Femur (tissue), 1 donor: ENCODE data around the gene CCDC86.

ENCODE experiments used
- DNase-seq: peaks from one replicate; pipeline ENCODE4 v3.0.0-alpha.2; 2017

The CCDC86 gene

GRCh38 chr11:60831501-60832079 is 10.3 kb upstream of the CCDC86 start:
- no peak for DNase-seq

DNA sequence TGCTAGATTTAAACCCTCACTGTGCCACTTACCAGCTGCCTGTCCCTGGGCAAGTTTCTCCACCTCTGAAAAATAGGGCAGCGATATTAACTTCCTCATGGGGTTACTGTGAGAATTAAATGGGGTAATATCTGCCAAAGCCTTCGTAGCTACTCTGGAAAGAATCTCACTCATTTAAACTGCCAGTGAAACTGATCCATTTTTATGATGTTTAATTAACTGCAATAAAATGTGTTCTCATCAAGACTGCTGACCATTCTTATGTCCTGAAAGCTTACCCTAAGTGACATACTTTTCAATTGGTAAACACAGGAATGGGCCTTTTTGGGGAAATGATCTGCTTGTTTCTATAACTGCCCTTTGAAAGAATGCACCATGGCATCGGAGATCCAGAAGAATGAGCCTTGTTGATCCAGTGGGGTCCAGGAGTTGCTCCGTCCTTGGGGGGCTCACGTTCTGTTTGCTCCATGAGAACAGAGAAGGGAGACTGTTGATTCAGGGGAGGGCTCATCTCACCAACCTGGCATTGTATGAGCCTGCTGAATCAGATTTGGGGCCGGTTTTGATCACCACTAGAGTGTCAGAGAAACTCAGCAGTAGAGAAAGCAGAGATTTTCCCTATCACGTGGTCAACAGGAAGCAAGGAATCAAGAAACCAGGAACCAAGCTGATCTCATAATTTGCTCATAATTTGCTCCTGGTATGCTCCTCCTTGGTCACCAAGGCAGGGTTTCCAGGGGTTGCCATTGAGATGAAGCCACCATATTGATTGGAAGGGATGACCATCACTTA is 7.0 kb upstream of the CCDC86 start:
- no peak for DNase-seq

GRCh38 chr11:60835534-60835846 is 6.4 kb upstream of the CCDC86 start:
- DNase-seq, result no peak

GRCh38 chr11:60836866-60837515 is 4.9 kb upstream of the CCDC86 start:
- DNase-seq, result no peak

DNA sequence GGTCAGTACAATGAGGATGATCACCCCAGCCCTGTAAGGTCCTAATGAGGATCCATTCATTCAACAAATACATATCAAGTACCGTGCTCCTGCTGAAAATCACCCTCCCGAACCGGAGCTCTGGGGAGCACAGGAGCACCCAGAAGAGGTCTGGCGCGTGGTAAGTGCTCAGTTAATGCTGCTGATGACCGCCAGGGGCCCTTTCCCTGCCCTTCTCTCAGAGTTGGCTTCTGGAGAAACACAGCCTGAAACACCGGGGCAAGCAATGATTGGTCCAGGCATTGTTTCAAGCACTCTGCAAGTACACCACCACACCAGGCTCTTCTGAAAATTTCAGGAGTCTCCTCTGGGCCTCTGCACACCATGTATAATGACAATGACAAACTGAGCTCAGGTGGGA is 3.8 kb upstream of the CCDC86 start:
- no peak for DNase-seq

GRCh38 chr11:60840470-60841430 is 1.2 kb upstream of the CCDC86 start:
- DNase-seq, result peak; percentile 89

DNA sequence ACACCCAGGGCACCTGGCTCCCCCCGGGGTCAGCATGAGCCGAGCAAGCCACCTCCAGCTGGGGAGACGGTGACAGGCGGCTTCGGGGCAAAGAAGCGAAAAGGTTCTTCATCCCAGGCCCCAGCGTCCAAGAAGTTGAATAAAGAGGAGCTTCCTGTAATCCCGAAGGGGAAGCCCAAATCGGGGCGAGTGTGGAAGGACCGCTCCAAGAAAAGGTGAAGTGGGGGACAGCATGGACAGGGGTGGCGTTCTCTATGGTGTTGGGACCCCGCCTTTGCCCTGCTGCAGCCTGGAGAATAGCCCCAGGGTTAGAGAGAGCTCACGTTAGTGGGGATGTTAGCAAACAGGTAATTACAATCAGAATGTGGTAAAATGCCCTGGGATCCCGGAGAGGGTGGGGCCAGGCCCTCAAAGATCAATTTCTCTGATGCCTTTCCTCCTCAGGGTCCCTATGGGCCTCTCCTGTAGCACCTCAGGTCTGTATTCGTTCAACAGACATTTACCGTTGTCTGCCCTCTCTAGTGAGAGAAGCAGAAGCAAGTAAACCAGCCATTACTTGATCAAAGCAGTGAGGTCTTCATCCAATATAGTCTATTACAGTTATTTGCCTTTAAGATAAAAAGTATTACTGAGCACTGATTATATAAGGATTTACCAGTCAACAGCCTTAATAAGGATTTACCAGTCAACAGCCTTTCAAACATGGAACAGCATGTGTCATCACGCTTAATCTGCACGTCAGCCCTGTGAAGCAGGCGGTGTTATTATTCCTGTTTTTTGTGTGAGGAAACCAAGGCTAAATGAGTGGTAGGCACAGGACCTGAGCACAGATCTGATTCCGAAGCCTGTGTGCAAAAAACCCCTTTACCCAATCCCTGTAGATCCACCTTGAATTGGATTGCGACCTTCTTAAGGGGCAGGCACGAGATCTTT is 1.0 kb downstream of the CCDC86 start:
- DNase-seq, result no peak

DNA sequence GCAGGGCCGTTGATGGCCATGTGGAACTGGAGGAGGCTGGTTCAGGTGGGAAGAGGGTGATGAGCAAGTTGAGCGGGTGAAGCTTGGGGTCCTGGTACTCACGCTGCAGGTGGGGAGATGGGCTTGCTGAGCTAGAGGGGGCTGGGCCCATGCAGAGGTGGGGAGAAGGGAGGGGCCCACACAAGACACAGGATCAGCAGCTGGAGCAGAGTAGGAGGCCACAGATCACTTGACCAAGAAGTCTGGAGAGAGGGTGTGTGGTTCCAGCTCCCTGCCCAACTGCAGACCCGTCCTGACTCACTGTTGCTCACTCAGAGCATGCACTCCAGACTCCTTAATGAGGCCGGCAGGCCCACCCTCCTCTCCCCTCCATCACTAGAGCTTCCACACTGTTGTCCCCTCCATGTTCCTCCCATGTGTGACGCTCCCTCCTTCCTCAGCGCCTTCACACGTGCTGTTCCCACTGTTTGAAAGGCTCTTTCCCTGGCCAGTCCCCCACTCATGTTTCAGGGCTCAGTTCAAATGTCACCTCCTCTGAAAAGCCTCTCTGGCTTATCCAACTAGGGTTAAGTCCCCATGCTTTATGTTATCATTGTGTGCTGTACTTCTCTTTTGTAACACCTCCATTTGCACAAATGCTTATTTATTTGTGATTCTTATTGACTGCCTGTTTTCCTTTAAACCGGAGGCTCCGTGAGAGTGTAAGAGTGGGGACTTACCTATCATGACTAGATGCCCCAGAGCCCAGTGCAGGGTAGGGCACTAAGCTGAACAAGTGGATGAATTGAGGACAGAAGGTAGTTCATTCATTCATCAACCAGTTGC is 2.3 kb downstream of the CCDC86 start:
- DNase-seq, result no peak

- DNase-seq, result no peak
These were observed 2.9 kb downstream of the CCDC86 start for GRCh38 chr11:60844870-60845221.

- no peak for DNase-seq
These were observed 3.4 kb downstream of the CCDC86 start for GRCh38 chr11:60845338-60845737.

DNA sequence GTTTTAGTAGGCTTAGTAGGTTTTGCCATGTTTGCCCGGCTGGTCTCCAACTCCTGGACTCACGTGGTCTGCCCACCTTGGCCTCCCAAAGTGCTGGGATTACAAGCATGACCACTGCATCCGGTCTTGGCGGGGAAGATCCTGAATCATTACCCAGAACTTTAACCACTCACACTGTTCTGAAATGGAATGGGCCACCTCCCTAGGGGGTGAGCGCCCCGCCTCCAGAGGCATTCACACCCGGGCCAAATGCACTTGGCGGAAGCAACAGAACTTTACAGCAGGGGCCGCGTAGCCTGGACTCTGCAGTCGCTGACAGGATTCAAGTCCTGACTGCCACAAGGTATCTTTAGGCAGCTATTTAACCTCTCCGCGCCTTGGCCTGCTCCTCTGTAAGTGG is 5.4 kb downstream of the CCDC86 start:
- no peak for DNase-seq

DNA sequence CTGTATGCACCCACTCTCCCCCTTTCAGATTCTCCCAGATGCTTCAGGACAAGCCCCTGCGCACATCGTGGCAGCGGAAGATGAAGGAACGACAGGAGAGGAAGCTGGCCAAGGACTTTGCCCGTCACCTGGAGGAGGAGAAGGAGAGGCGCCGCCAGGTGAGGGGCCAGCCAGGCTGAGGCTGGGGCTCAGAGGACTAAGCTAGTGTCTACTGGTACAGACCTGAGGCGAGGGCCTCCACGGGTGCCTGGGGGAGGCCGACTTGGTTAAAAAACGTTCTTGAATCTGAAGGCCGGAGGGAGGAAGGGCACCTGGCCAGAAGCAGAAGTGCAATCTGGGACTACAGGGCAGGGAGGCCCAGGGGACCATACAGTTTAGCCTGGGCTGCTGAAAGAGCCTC is 6.0 kb downstream of the CCDC86 start:
- DNase-seq, result no peak

GRCh38 chr11:60848714-60849151 is 6.8 kb downstream of the CCDC86 start:
- no peak for DNase-seq

DNA sequence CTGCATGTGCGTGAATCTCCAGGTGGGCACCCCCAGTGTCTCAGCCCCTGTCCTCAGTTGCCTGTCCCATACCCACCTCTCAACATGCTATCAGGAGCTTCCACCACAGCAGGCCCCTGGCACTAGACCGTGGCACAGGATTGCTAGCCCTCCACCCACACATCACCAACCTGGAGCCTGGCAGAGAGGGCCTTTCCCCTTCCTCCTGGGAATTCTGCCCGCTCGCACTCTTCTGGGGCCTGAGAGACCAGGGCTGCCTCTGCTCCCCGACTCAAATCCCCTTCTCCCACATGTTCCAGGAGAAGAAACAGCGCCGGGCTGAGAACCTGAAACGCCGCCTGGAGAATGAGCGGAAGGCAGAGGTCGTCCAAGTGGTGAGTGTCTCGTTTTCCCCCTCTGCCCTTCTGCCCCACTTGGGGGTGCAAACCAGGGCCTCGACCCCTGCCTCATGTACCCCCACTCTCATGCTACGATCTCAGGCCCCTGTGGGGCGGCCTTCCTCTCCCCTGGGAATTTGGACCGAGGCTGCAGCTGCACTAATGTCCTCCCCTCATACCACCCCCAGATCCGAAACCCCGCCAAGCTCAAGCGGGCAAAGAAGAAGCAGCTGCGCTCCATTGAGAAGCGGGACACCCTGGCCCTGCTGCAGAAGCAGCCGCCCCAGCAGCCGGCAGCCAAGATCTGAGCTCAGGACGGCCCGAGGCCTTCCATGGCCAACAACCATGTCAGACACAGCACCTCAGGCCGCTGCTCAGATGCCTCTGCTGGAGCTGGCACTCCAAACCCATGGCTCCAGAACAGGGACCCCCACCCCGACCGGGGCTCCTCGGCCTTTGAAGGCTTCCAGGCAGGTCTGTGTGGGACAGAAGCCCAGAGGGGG is 8.0 kb downstream of the CCDC86 start:
- DNase-seq, result no peak

- DNase-seq, result no peak
These were observed 9.6 kb downstream of the CCDC86 start for GRCh38 chr11:60851327-60852104.

- no peak for DNase-seq
These were observed 10.4 kb downstream of the CCDC86 start for GRCh38 chr11:60852117-60852981.

DNA sequence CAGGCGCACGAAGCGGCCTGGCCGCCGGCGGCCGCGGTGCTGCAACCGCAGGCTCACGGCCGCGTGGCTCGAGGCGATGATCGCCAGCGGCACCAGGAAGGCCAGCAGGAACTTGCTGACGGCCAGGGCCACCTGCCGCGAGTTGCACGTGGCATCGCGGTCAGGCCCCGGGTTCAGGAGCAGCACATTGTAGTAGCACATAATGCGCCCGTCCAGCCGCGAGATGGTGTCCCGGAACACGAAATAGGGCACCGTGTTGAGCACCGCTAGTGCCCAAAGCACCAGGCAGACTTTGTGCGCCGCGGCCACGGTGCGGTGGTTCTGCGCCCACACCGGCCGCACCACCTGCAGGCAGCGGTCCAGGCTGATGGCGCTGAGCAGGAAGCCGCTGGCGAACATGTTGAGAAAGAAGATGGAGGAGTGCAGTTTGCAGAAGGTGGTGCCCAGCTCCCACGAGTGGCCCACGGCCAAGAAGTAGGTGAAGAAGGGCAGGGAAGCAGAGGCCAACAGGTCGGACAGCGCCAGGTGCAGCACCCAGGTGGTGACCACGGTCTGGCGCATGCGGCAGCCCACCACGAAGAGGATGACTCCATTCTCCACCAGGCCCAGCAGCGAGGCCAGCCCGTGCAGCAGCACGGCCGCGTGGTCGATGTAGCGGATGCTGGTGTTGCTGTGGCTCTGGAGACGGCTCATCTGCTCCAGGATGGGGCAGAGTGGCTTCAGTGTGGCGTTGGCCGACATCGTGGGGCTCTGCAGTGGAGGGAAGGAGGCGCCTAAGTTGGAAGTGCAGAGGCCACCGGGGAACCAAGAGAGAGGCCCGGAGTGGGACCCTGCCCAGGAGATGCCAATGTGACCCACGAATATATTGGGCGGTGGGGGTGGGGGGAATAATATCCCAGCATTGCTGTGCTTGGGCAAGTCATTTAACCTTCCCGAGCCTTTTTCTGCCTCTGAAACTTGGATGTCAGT is 11.4 kb downstream of the CCDC86 start:
- DNase-seq, result no peak
